Left ventricle myocardium inferior (tissue), 1 donor: ENCODE measurements around the gene CENPO. TPM values are rescaled to one million over a fixed set of nuclear protein-coding genes. Genes with fewer than 3 reads are reported as not detected.

Experiments used
- DNase-seq: peaks from one replicate; pipeline ENCODE4 v3.0.0-alpha.2; 2020
- H3K27ac ChIP-seq: fragments of 200-600 bp; replicated peaks from 2 replicates; pipeline ENCODE4 v1.8.0; 2021
- H3K27me3 ChIP-seq: fragments of 200-600 bp; 2 replicates; pipeline ENCODE4 v1.8.0; 2021; ENCODE audit warnings: low read depth
- H3K36me3 ChIP-seq: fragments of 200-600 bp; 2 replicates; pipeline ENCODE4 v1.8.0; 2021
- H3K4me1 ChIP-seq: fragments of 200-600 bp; 2 replicates; pipeline ENCODE4 v1.8.0; 2021
- H3K4me3 ChIP-seq: fragments of 200-600 bp; 2 replicates; pipeline ENCODE4 v1.8.0; 2021; ENCODE audit warnings: mild to moderate bottlenecking, moderate library complexity
- H3K9me3 ChIP-seq: fragments of 200-600 bp; replicated peaks from 2 replicates; pipeline ENCODE4 v1.8.0; 2021
- CTCF ChIP-seq: fragments of 200-600 bp; IDR thresholded peaks from 2 replicates; pipeline ENCODE4 v1.8.0; 2021; ENCODE audit warnings: antibody characterized with exemption, mild to moderate bottlenecking, borderline replicate concordance
- intact Hi-C: fragments of 100-400 bp; cut with micrococcal nuclease; formaldehyde crosslinking; loops from one replicate; pipeline ENCODE4 v1.11.0; 2022
- total RNA-seq: library from RNA; stranded (reverse); fragmentation: NEBNext Ultra II Directional; extraction: Animal tissue kit (Norgen Biotek cat#: 25700); gene quantifications from one replicate; pipeline ENCODE4 v1.2.1, GENCODE V29; 2021
- donor health status: DM: no; HTN: yes; CAD: no; lungs with severe emphysema.

CENPO gene
- total RNA-seq, 1 donor from 2014 or later = 2.2 TPM

GRCh38 chr2:24814516-24814915 lies 21.3 kb downstream of the CENPO start:
- Histone ChIP-seq H3K4me3 (no peak overlapping the region), H3K27ac (no peak overlapping the region), H3K36me3 (peaks cover 3% of the 10 kb centered on the region), H3K9me3 (no peaks in the 10 kb centered on the region), H3K4me1 (peaks cover 11% of the 10 kb centered on the region), H3K27me3 (no peaks in the 10 kb centered on the region)
- TF ChIP-seq CTCF = no peak
- DNase-seq = no peak
- intact Hi-C loops = no loop called here

GRCh38 chr2:24815171-24815570 lies 21.9 kb downstream of the CENPO start:
- Histone ChIP-seq H3K36me3 (peaks cover 10% of the 10 kb centered on the region), H3K4me1 (peaks cover 11% of the 10 kb centered on the region), H3K27me3 (no peaks in the 10 kb centered on the region), H3K9me3 (no peaks in the 10 kb centered on the region), H3K27ac (no peak overlapping the region), H3K4me3 (no peak overlapping the region)
- TF ChIP-seq CTCF = no peak
- DNase-seq = no peak
- intact Hi-C loops = no loop called here

- Histone ChIP-seq H3K27me3 (no peaks in the 10 kb centered on the region), H3K9me3 (no peaks in the 10 kb centered on the region), H3K4me1 (peaks cover 11% of the 10 kb centered on the region), H3K36me3 (peaks cover 18% of the 10 kb centered on the region), H3K27ac (no peak overlapping the region), H3K4me3 (no peak overlapping the region)
- no peak for DNase-seq
- TF ChIP-seq CTCF = no peak
- intact Hi-C loops = no loop called here
Measured at GRCh38 chr2:24816404-24816803, 23.2 kb downstream of the CENPO start.

- Histone ChIP-seq H3K36me3 (peaks cover 19% of the 10 kb centered on the region), H3K4me3 (no peak overlapping the region), H3K9me3 (no peaks in the 10 kb centered on the region), H3K27ac (no peak overlapping the region), H3K4me1 (peaks cover 11% of the 10 kb centered on the region), H3K27me3 (no peaks in the 10 kb centered on the region)
- intact Hi-C loops = no loop called here
- no peak for TF ChIP-seq CTCF
- no peak for DNase-seq
Measured at GRCh38 chr2:24816884-24817283, 23.7 kb downstream of the CENPO start.

GRCh38 chr2:24818721-24819167 lies 25.5 kb downstream of the CENPO start:
- no peak for DNase-seq

More at GRCh38 chr2:24818721-24819167, 25.5 kb downstream of the CENPO start:
- no peak overlapping the region for H3K27ac ChIP-seq
- peaks cover 26% of the 10 kb centered on the region for H3K36me3 ChIP-seq
- H3K9me3 ChIP-seq = no peaks in the 10 kb centered on the region
- intact Hi-C loops = no loop called here
- H3K4me1 ChIP-seq = peaks cover 11% of the 10 kb centered on the region
- no peaks in the 10 kb centered on the region for H3K27me3 ChIP-seq
- TF ChIP-seq CTCF = no peak
- no peak overlapping the region for H3K4me3 ChIP-seq
